Measurements from ENCODE around the gene MTHFSD.
"Not testable (repeated sequence)": the region's sequence is repeated elsewhere in the genome, so short reads cannot be mapped to it uniquely, and the experiment has no call there.

Gene MTHFSD

GRCh38 chr16:86554917-86555703, at the start of gene MTHFSD:
TSS of gene MTHFSD (minus strand) at chr16:86555235. CDS start at chr16:86555184, 51 bp downstream.
- no peak for DNase-seq (ENCODE audit: low read depth)

- no peak for DNase-seq (ENCODE audit: low read depth)
Measured at GRCh38 chr16:86604436-86605193, 49.6 kb upstream of the MTHFSD start.

GRCh38 chr16:86602521-86602920, 47.5 kb upstream of the MTHFSD start:
- no peak for DNase-seq (ENCODE audit: low read depth)

- no peak for DNase-seq (ENCODE audit: low read depth)
Measured at GRCh38 chr16:86601356-86601755, 46.3 kb upstream of the MTHFSD start.

GRCh38 chr16:86598607-86599565, 43.9 kb upstream of the MTHFSD start:
- DNase-seq (ENCODE audit: low read depth) = no peak

GRCh38 chr16:86597880-86598606, 43.0 kb upstream of the MTHFSD start:
- DNase-seq (ENCODE audit: low read depth) = no peak

- no peak for DNase-seq (ENCODE audit: low read depth)
Measured at GRCh38 chr16:86597126-86597879, 42.3 kb upstream of the MTHFSD start.

- no peak for DNase-seq (ENCODE audit: low read depth)
Measured at GRCh38 chr16:86595983-86596605, 41.1 kb upstream of the MTHFSD start.

- no peak for DNase-seq (ENCODE audit: low read depth)
Measured at GRCh38 chr16:86594721-86595120, 39.7 kb upstream of the MTHFSD start.

- no peak for DNase-seq (ENCODE audit: low read depth)
Measured at GRCh38 chr16:86593913-86594620, 39.0 kb upstream of the MTHFSD start.

GRCh38 chr16:86591270-86591669, 36.2 kb upstream of the MTHFSD start:
- DNase-seq (ENCODE audit: low read depth) = no peak

- DNase-seq (ENCODE audit: low read depth) = peak; percentile 84
Measured at GRCh38 chr16:86590501-86591144, 35.6 kb upstream of the MTHFSD start.

- DNase-seq (ENCODE audit: low read depth) = not testable (repeated sequence)
Measured at GRCh38 chr16:86587955-86588354, 32.9 kb upstream of the MTHFSD start.

GRCh38 chr16:86587487-86587886, 32.5 kb upstream of the MTHFSD start:
- no peak for DNase-seq (ENCODE audit: low read depth)

- DNase-seq (ENCODE audit: low read depth) = no peak
Measured at GRCh38 chr16:86585821-86586611, 31.0 kb upstream of the MTHFSD start.

- no peak for DNase-seq (ENCODE audit: low read depth)
Measured at GRCh38 chr16:86584726-86585721, 30.0 kb upstream of the MTHFSD start.
